B cell (primary cell): Measurements from ENCODE around the gene ANO2. TPM values are rescaled to one million over a fixed set of nuclear protein-coding genes. Genes with fewer than 3 reads are reported as not detected.

ENCODE experiments used
- ATAC-seq: fragments of 200-7000 bp; cut with Tn5 transposase; one replicate; pipeline ENCODE4 v1.10.0; 2021; ENCODE audit warnings: low read depth, mild to moderate bottlenecking, moderate number of reproducible peaks, moderate library complexity
- CTCF ChIA-PET: fragments of 350-600 bp; sonication (Branson Sonifier 250); formaldehyde crosslinking; loops from one replicate; lab custom pipeline; 2021; ENCODE audit warnings: antibody characterized with exemption, inconsistent platforms; lab: Charles Lee
- POLR2A ChIA-PET: fragments of 350-600 bp; sonication (Branson Sonifier 250); formaldehyde crosslinking; loops from one replicate; lab custom pipeline; 2021; ENCODE audit warnings: antibody characterized with exemption; lab: Charles Lee
- DNase-seq: peaks from one replicate; pipeline ENCODE4 v3.0.0; 2013
- H2AFZ ChIP-seq: 2 replicates; pipeline ENCODE4 v1.6.1; 2012; ENCODE audit warnings: mild to moderate bottlenecking, low read depth, low read length; ENCODE audit not compliant: insufficient read depth, poor library complexity, severe bottlenecking
- H3K27ac ChIP-seq, 2 donors: 1 replicate in 1 of 2; 2 replicates in 1 of 2; pipeline ENCODE4 v1.5.1; 2012 to 2013; ENCODE audit warnings: low read length in 2 of 2, mild to moderate bottlenecking in 2 of 2, moderate library complexity in 1 of 2
- H3K27me3 ChIP-seq, 4 experiments: fragments of 200-600 bp in 1 of 4; sonication (generic) in 1 of 4; replicated peaks in 1 of 4; 1 replicate in 2 of 4; 2 replicates in 2 of 4; pipeline versions ENCODE4 v1.6.1 to v1.7.0; 2013 to 2016; ENCODE audit warnings: low read length in 3 of 4, mild to moderate bottlenecking in 2 of 4, mixed read lengths in 1 of 4, moderate library complexity in 1 of 4; ENCODE audit not compliant: insufficient read depth in 4 of 4, control insufficient read depth in 3 of 4; ENCODE audit errors: control extremely low read depth in 1 of 4
- H3K36me3 ChIP-seq, 2 experiments: replicated peaks in 1 of 2; 1 replicate in 1 of 2; 2 replicates in 1 of 2; pipeline versions ENCODE4 v1.6.1 to v1.7.1; 2013; ENCODE audit warnings: low read length in 1 of 2; ENCODE audit not compliant: insufficient read depth in 2 of 2, control insufficient read depth in 1 of 2; ENCODE audit errors: control extremely low read depth in 1 of 2, extremely low read depth in 1 of 2
- H3K4me1 ChIP-seq, 2 donors: fragments of 200-600 bp in 1 of 2; sonication (generic) in 1 of 2; 1 replicate in 1 of 2; 2 replicates in 1 of 2; pipeline versions ENCODE4 v1.5.1 to v1.6.1; 2013 to 2017; ENCODE audit warnings: low read length in 2 of 2; ENCODE audit not compliant: control insufficient read depth in 2 of 2, insufficient read depth in 2 of 2
- H3K4me2 ChIP-seq: replicated peaks from 2 replicates; pipeline ENCODE3; 2012; ENCODE audit warnings: mild to moderate bottlenecking, low read depth, low read length; ENCODE audit not compliant: poor library complexity, severe bottlenecking
- H3K4me3 ChIP-seq, 5 experiments: fragments of 200-600 bp in 1 of 5; sonication (generic) in 1 of 5; 1 replicate in 3 of 5; 2 replicates in 2 of 5; pipeline versions ENCODE4 v1.5.1 to v1.7.0; 2011 to 2016; ENCODE audit warnings: low read length in 4 of 5, mild to moderate bottlenecking in 4 of 5, low read depth in 2 of 5, control low read depth in 1 of 5, moderate library complexity in 1 of 5; ENCODE audit not compliant: insufficient read depth in 1 of 5; ENCODE audit errors: control extremely low read depth in 1 of 5, extremely low read depth in 1 of 5
- H3K79me2 ChIP-seq: fragments of 200-600 bp; sonication (generic); one replicate; pipeline ENCODE4 v1.6.0; 2016; ENCODE audit warnings: low read length; ENCODE audit not compliant: control insufficient read depth, insufficient read depth
- H3K9ac ChIP-seq: fragments of 200-600 bp; sonication (generic); 2 replicates; pipeline ENCODE4 v1.6.1; 2017; ENCODE audit warnings: mild to moderate bottlenecking, low read length, moderate library complexity
- H3K9me3 ChIP-seq, 3 donors: one replicate each; pipeline versions ENCODE4 v1.6.1 to v1.7.1; 2013; ENCODE audit warnings: low read length in 2 of 3; ENCODE audit not compliant: control insufficient read depth in 2 of 3, insufficient read depth in 1 of 3; ENCODE audit errors: control extremely low read depth in 1 of 3
- H4K20me1 ChIP-seq: 2 replicates; pipeline ENCODE4 v1.6.0; 2012; ENCODE audit warnings: mild to moderate bottlenecking, low read length; ENCODE audit not compliant: insufficient read depth, control insufficient read depth, poor library complexity, severe bottlenecking
- H3K27ac Mint-ChIP-seq: one replicate; pipeline ENCODE4 v1.8.0; 2021; ENCODE audit warnings: mixed read lengths
- H3K27me3 Mint-ChIP-seq: one replicate; pipeline ENCODE4 v1.8.0; 2021; ENCODE audit warnings: mixed read lengths
- H3K4me1 Mint-ChIP-seq: one replicate; pipeline ENCODE4 v1.8.0; 2021; ENCODE audit warnings: mixed read lengths
- H3K4me3 Mint-ChIP-seq: one replicate; pipeline ENCODE4 v1.8.0; 2021; ENCODE audit warnings: mixed read lengths
- H3K9me3 Mint-ChIP-seq: one replicate; pipeline ENCODE4 v1.8.0; 2022; ENCODE audit warnings: mixed read lengths; ENCODE audit not compliant: insufficient read depth
- EZH2 ChIP-seq: IDR thresholded peaks from 2 replicates; pipeline ENCODE4 v1.6.1; 2012; ENCODE audit warnings: borderline replicate concordance, low read depth, mild to moderate bottlenecking, moderate library complexity, low read length; ENCODE audit not compliant: insufficient read depth, poor library complexity, severe bottlenecking
- WGBS: methylation state at CpG from one replicate; pipeline ENCODE4 v1.1.5; 2013; ENCODE audit warnings: missing lambda C conversion rate; ENCODE audit not compliant: insufficient coverage; 5-methylcytosine and 5-hydroxymethylcytosine counted together
- intact Hi-C: fragments of 100-400 bp; cut with micrococcal nuclease; formaldehyde crosslinking; loops from one replicate; pipeline ENCODE4 v1.10.0; 2022
- polyA plus RNA-seq: library from polyadenylated mRNA; depleted of rRNA; stranded (reverse); fragments of >200 nt; gene quantifications from 2 replicates; pipeline ENCODE4 v1.2.3, GENCODE V29; 2012
- total RNA-seq, 2 donors: library from RNA; stranded (reverse); fragments of 120-200 nt in 1 of 2; gene quantifications; 1 replicate in 1 of 2; 2 replicates in 1 of 2; pipeline versions ENCODE4 v1.2.3 to v1.2.4, GENCODE V29; 2013 to 2022
- TF ChIP-seq, protein P1 (sequence below): fragments of 200-600 bp; IDR thresholded peaks from one replicate; pipeline ENCODE4 v1.8.0; 2022; ENCODE audit warnings: antibody characterized with exemption, mild to moderate bottlenecking

Gene ANO2
- total and polyA plus RNA-seq, 2 donors (not counting 1 experiment from before 2014, with no cell fraction given), result not detected

DNA sequence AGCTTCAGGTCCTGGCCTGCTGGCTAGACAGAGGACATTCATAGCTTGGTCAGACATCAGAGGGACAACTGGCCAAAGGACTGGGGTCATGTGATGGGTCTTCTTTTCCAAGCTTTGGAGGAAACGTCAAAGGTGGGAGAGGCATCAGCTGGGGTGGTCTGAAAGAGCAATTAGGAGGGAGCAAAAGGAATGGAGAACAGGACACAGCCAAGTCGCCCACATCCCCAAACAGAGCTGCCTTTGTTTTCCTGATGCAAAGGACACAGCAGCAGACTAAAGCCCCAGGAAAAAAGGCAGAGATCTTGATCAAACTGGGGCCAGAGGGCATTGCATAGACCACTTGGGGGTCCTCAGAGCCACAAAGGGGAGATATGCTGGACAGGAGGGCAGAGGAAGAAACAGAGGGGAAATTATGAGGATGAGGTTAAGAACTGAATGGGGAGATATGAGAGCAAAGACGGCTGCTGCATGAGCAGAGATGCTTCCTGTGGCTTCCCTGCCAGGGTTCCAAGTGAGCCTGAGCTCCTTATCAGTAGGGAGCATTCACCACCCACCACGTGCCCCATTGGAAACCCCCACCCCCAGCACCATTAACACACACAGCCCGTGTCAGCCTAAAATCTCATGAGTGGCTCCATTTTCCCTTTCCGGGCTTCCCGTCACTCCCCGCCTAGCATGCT lies 62.4 kb downstream of the ANO2 start:
- Mint-ChIP-seq H3K9me3 (no peaks in the 10 kb centered on the region), H3K27ac (no peak overlapping the region), H3K4me1 (peaks cover 1% of the 10 kb centered on the region), H3K4me3 (no peak overlapping the region), H3K27me3 (peaks cover 33% of the 10 kb centered on the region)
- ChIA-PET POLR2A (no interaction called here), CTCF (no interaction called here)
- no peak overlapping the region for H3K4me3 ChIP-seq
- intact Hi-C loops, result no loop called here
- DNase-seq (no peak), ATAC-seq (no peak)
- H3K4me1 ChIP-seq, result peaks cover 0 to 2% of the 10 kb centered on the region in 2 donors
- H3K27me3 ChIP-seq, result peaks cover 0 to 11% (median 5%) of the 10 kb centered on the region in 4 experiments
- WGBS, result 36% methylated on average over 7 of the region's 8 CpGs
- H4K20me1 ChIP-seq, result no peaks in the 10 kb centered on the region
- H2AFZ ChIP-seq, result no peak overlapping the region
- no peak for TF ChIP-seq EZH2
- TF ChIP-seq, protein P1, sequence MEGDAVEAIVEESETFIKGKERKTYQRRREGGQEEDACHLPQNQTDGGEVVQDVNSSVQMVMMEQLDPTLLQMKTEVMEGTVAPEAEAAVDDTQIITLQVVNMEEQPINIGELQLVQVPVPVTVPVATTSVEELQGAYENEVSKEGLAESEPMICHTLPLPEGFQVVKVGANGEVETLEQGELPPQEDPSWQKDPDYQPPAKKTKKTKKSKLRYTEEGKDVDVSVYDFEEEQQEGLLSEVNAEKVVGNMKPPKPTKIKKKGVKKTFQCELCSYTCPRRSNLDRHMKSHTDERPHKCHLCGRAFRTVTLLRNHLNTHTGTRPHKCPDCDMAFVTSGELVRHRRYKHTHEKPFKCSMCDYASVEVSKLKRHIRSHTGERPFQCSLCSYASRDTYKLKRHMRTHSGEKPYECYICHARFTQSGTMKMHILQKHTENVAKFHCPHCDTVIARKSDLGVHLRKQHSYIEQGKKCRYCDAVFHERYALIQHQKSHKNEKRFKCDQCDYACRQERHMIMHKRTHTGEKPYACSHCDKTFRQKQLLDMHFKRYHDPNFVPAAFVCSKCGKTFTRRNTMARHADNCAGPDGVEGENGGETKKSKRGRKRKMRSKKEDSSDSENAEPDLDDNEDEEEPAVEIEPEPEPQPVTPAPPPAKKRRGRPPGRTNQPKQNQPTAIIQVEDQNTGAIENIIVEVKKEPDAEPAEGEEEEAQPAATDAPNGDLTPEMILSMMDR, result no peak
- H3K36me3 ChIP-seq, result no peaks in the 10 kb centered on the region
- no peaks in the 10 kb centered on the region for H3K9me3 ChIP-seq
- H3K9ac ChIP-seq, result no peak overlapping the region
- no peak overlapping the region for H3K4me2 ChIP-seq
- H3K27ac ChIP-seq, result no peak overlapping the region
- no peaks in the 10 kb centered on the region for H3K79me2 ChIP-seq

DNA sequence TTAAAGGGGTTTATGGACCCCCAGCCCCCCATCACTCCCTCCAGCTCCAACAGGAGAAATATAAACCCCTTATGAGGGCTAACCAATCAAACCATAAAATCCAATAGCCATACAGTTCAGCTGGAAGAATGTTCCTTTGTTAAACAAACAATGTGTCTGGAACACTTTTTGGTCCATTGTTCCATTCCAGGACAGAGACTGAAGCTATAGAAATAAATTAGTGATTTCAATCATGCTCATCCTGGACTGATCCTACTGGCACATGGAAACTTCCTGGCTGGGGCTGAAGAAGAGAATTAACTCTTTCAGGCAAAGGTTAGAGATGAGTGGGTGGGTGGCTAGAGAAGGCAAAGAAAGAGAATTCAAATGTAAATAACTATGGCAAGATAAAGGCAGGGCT lies 63.4 kb downstream of the ANO2 start:
- ATAC-seq (no peak), DNase-seq (no peak)
- no peak overlapping the region for H3K27ac ChIP-seq
- H3K36me3 ChIP-seq, result no peaks in the 10 kb centered on the region
- H3K79me2 ChIP-seq, result no peaks in the 10 kb centered on the region
- H3K27me3 Mint-ChIP-seq, result peaks cover 33% of the 10 kb centered on the region
- H3K27me3 ChIP-seq, result peaks cover 0 to 7% (median 3%) of the 10 kb centered on the region in 4 experiments
- no peak overlapping the region for H3K4me3 Mint-ChIP-seq
- CTCF ChIA-PET, result no interaction called here
- H3K9me3 Mint-ChIP-seq, result no peaks in the 10 kb centered on the region
- H3K4me2 ChIP-seq, result no peak overlapping the region
- POLR2A ChIA-PET, result no interaction called here
- TF ChIP-seq EZH2, result no peak
- TF ChIP-seq, protein P1, result no peak
- no peak overlapping the region for H3K4me3 ChIP-seq
- H3K27ac Mint-ChIP-seq, result no peak overlapping the region
- intact Hi-C loops, result no loop called here
- H4K20me1 ChIP-seq, result no peaks in the 10 kb centered on the region
- no peak overlapping the region for H2AFZ ChIP-seq
- no peaks in the 10 kb centered on the region for H3K9me3 ChIP-seq
- H3K9ac ChIP-seq, result no peak overlapping the region
- peaks cover under 1% of the 10 kb centered on the region for H3K4me1 Mint-ChIP-seq
- H3K4me1 ChIP-seq, result no peaks in the 10 kb centered on the region
